ENCODE results near the gene CCM2. TPM values are rescaled to one million over a fixed set of nuclear protein-coding genes. Genes with fewer than 3 reads are reported as not detected.

CCM2 gene
- total RNA-seq, 1 experiment from 2014 or later = 29.0 TPM

GRCh38 chr7:45039106-45039505 is 39.1 kb downstream of the CCM2 start:
- in situ Hi-C loops (cut with HindIII; ENCODE audit: low pct_unique_long_range_greater_than_20kb, low sequenced_read_pairs) = no loop called here
- DNase-seq (ENCODE audit: low read depth, low spot score) = no peak

GRCh38 chr7:45044338-45044737 is 44.3 kb downstream of the CCM2 start:
- DNase-seq (ENCODE audit: low read depth, low spot score) = no peak
- in situ Hi-C loops (cut with HindIII; ENCODE audit: low pct_unique_long_range_greater_than_20kb, low sequenced_read_pairs) = no loop called here

- no peak for DNase-seq (ENCODE audit: low read depth, low spot score)
- in situ Hi-C loops (cut with HindIII; ENCODE audit: low pct_unique_long_range_greater_than_20kb, low sequenced_read_pairs) = no loop called here
These were observed 48.7 kb downstream of the CCM2 start for GRCh38 chr7:45048748-45049147.

- no peak for DNase-seq (ENCODE audit: low read depth, low spot score)
- in situ Hi-C loops (cut with HindIII; ENCODE audit: low pct_unique_long_range_greater_than_20kb, low sequenced_read_pairs) = no loop called here
These were observed 50.2 kb downstream of the CCM2 start for GRCh38 chr7:45050198-45050597.

- in situ Hi-C loops (cut with HindIII; ENCODE audit: low pct_unique_long_range_greater_than_20kb, low sequenced_read_pairs) = no loop called here
- DNase-seq (ENCODE audit: low read depth, low spot score) = no peak
These were observed 52.0 kb downstream of the CCM2 start for GRCh38 chr7:45052011-45052410.

- no peak for DNase-seq (ENCODE audit: low read depth, low spot score)
- in situ Hi-C loops (cut with HindIII; ENCODE audit: low pct_unique_long_range_greater_than_20kb, low sequenced_read_pairs) = no loop called here
These were observed 53.4 kb downstream of the CCM2 start for GRCh38 chr7:45053401-45053800.

GRCh38 chr7:45053941-45054340 is 53.9 kb downstream of the CCM2 start:
- DNase-seq (ENCODE audit: low read depth, low spot score) = no peak
- in situ Hi-C loops (cut with HindIII; ENCODE audit: low pct_unique_long_range_greater_than_20kb, low sequenced_read_pairs) = no loop called here

- in situ Hi-C loops (cut with HindIII; ENCODE audit: low pct_unique_long_range_greater_than_20kb, low sequenced_read_pairs) = no loop called here
- no peak for DNase-seq (ENCODE audit: low read depth, low spot score)
These were observed 54.4 kb downstream of the CCM2 start for GRCh38 chr7:45054442-45054841.

GRCh38 chr7:45055016-45055415 is 55.0 kb downstream of the CCM2 start:
- no peak for DNase-seq (ENCODE audit: low read depth, low spot score)
- in situ Hi-C loops (cut with HindIII; ENCODE audit: low pct_unique_long_range_greater_than_20kb, low sequenced_read_pairs) = no loop called here

- DNase-seq (ENCODE audit: low read depth, low spot score) = no peak
- in situ Hi-C loops (cut with HindIII; ENCODE audit: low pct_unique_long_range_greater_than_20kb, low sequenced_read_pairs) = no loop called here
These were observed 55.7 kb downstream of the CCM2 start for GRCh38 chr7:45055594-45056219.

- DNase-seq (ENCODE audit: low read depth, low spot score) = no peak
- in situ Hi-C loops (cut with HindIII; ENCODE audit: low pct_unique_long_range_greater_than_20kb, low sequenced_read_pairs) = no loop called here
These were observed 57.9 kb downstream of the CCM2 start for GRCh38 chr7:45057878-45058277.

- DNase-seq (ENCODE audit: low read depth, low spot score) = no peak
- in situ Hi-C loops (cut with HindIII; ENCODE audit: low pct_unique_long_range_greater_than_20kb, low sequenced_read_pairs) = no loop called here
These were observed 60.3 kb downstream of the CCM2 start for GRCh38 chr7:45060295-45060694.

GRCh38 chr7:45061352-45061751 is 61.4 kb downstream of the CCM2 start:
- in situ Hi-C loops (cut with HindIII; ENCODE audit: low pct_unique_long_range_greater_than_20kb, low sequenced_read_pairs) = no loop called here
- DNase-seq (ENCODE audit: low read depth, low spot score) = no peak

GRCh38 chr7:45061806-45062425 is 61.9 kb downstream of the CCM2 start:
- no peak for DNase-seq (ENCODE audit: low read depth, low spot score)
- in situ Hi-C loops (cut with HindIII; ENCODE audit: low pct_unique_long_range_greater_than_20kb, low sequenced_read_pairs) = no loop called here

- DNase-seq (ENCODE audit: low read depth, low spot score) = no peak
- in situ Hi-C loops (cut with HindIII; ENCODE audit: low pct_unique_long_range_greater_than_20kb, low sequenced_read_pairs) = no loop called here
These were observed 64.2 kb downstream of the CCM2 start for GRCh38 chr7:45064047-45064725.

GRCh38 chr7:45065031-45065995 is 65.3 kb downstream of the CCM2 start:
- in situ Hi-C loops (cut with HindIII; ENCODE audit: low pct_unique_long_range_greater_than_20kb, low sequenced_read_pairs) = no loop called here
- no peak for DNase-seq (ENCODE audit: low read depth, low spot score)

GRCh38 chr7:45066409-45066808 is 66.4 kb downstream of the CCM2 start:
- no peak for DNase-seq (ENCODE audit: low read depth, low spot score)
- in situ Hi-C loops (cut with HindIII; ENCODE audit: low pct_unique_long_range_greater_than_20kb, low sequenced_read_pairs) = no loop called here

GRCh38 chr7:45067582-45067981 is 67.6 kb downstream of the CCM2 start:
- DNase-seq (ENCODE audit: low read depth, low spot score) = no peak
- in situ Hi-C loops (cut with HindIII; ENCODE audit: low pct_unique_long_range_greater_than_20kb, low sequenced_read_pairs) = no loop called here

Measured in SK-MEL-5 (cell line).